HG02870 (cell line): Measurements from ENCODE around the gene MS4A8.
A peak's percentile ranks its signal among the peaks of the same experiment; 100 is the strongest.

Source experiments
- ATAC-seq: cut with Tn5 transposase; IDR thresholded peaks from one replicate; pipeline ENCODE4 v1.9.1; 2021; ENCODE audit warnings: mild to moderate bottlenecking, moderate library complexity; ENCODE audit not compliant: unreplicated experiment

MS4A8 gene

DNA sequence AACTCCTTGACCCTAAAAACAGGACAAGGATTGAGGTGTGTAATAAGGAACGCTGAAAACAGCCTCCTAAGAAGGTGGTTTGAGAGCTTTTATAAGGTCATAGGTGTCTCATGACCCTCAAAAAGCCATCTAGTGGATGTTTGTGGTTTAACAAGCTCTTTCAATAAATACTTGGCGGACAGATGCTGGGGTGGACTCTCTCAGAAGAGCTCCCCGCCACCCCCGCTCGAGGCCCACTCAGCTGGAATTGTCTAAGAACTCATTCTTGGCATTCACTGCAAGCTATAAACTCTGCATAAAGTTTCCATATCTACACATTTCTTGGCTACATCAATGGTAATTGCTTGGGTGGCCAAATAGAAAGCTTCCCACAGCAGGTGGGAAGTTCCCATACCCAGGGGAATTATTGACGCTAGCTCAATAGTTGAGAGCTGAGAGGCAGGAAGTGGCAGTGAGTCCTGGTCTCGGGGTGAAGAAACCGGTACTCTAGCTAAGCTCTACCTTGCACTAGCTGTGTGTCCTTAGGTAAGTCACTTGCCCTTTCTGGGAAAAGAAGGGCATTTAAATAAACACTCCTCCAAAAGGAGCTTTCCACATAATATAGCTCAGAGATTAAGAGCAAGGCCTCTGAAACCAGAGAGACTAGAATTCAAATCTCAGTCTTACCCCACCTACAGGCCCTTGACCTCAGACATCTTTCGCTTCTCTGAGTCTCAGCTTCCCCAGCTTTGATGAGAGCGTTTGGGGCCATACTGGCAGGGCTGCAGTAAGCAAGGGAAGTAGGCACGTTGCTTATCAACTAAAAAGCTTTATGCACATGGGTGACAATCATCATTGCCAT, 63.7 kb downstream of the MS4A8 start:
- peak; percentile 44 for ATAC-seq

DNA sequence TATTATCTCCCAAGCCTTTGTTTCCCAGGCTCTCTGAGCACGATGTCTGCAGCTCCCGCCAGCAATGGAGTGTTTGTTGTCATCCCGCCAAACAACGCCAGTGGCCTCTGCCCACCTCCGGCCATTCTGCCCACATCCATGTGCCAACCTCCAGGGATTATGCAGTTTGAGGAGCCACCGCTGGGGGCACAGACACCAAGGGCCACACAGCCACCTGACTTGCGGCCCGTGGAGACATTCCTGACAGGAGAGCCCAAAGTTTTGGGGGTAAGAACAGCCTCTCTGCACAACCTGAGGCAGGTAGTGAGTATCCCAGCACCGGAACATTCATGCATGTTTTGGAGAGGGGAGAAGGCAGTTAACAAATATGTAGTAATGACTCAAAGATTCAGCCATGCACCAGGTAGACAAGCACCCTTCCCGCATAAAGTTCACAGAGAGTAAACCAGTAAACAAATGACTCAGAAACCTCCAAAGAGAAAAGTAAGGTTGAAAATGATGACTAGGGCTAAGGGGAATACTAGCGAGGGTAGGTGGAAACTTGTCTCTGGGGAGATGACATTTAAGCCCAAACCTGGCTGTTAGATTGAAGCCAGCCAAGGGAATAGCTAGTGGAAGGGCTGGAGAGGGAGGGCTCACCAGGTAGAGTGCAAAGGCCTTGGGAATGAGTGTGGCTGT, 64.4 kb downstream of the MS4A8 start:
- ATAC-seq = peak; percentile 37

DNA sequence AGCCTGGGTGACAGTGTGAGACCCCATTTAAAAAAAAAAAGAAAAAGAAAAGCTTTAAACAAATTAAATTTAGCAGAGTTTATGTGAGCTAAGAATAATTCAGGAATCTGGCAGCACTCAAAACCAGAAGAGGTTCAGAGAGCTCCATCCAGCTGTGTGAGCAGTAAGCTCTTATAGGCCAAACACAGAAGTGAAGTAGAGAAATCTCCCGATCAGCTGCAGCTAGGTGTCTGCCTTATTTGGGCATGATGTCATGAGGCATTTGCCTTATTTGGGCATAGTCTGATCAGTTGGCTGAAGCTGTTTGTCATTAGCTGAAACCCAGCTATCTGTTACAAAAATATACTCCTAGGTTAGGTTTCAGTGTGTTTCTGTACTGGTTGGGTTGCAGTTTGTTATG, 65.5 kb downstream of the MS4A8 start:
- peak; percentile 41 for ATAC-seq

DNA sequence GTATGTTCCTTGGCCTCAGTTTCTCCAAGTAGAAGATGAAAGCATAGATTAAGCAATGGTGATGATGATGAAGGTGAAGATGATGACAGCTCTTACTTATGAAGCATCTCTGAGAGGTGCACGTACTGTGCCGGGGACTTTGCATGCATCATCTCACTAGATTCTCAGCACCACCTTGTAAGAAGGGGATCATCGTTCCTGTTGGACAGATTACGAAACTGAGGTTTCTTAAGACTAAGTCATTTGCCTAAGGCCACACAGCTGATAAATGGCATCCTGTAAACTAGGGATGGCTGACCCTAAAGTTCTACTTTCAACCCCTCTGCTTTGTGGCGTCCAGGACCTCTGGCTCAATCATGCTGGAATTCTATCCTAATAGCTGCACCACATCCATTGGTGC, 65.9 kb downstream of the MS4A8 start:
- ATAC-seq = no peak
